Activated CD4-positive, alpha-beta T cell treated with anti-CD3 and anti-CD28 coated beads for 48 hours (primary cell): ENCODE results near the gene PRDM16.

ENCODE experiments used
- DNase-seq: peaks from one replicate; pipeline ENCODE4 v3.0.0-alpha.2; 2020

The PRDM16 gene

GRCh38 chr1:3290915-3291314 lies 221.9 kb downstream of the PRDM16 start:
- no peak for DNase-seq

- no peak for DNase-seq
Observed at GRCh38 chr1:3292051-3292722, 223.2 kb downstream of the PRDM16 start.

- DNase-seq = no peak
Observed at GRCh38 chr1:3292868-3293562, 224.0 kb downstream of the PRDM16 start.

GRCh38 chr1:3293563-3294080 lies 224.6 kb downstream of the PRDM16 start:
- DNase-seq = no peak

GRCh38 chr1:3294450-3294849 lies 225.4 kb downstream of the PRDM16 start:
- DNase-seq = no peak

- no peak for DNase-seq
Observed at GRCh38 chr1:3295846-3296245, 226.8 kb downstream of the PRDM16 start.

- no peak for DNase-seq
Observed at GRCh38 chr1:3296326-3296725, 227.3 kb downstream of the PRDM16 start.

GRCh38 chr1:3296826-3297225 lies 227.8 kb downstream of the PRDM16 start:
- no peak for DNase-seq

- no peak for DNase-seq
Observed at GRCh38 chr1:3297756-3298155, 228.8 kb downstream of the PRDM16 start.

GRCh38 chr1:3298197-3298596 lies 229.2 kb downstream of the PRDM16 start:
- DNase-seq = no peak

- no peak for DNase-seq
Observed at GRCh38 chr1:3304246-3304645, 235.2 kb downstream of the PRDM16 start.

- DNase-seq = no peak
Observed at GRCh38 chr1:3304692-3305091, 235.7 kb downstream of the PRDM16 start.

- DNase-seq = no peak
Observed at GRCh38 chr1:3305156-3305555, 236.2 kb downstream of the PRDM16 start.

GRCh38 chr1:3306583-3307291 lies 237.7 kb downstream of the PRDM16 start:
- no peak for DNase-seq

GRCh38 chr1:3307359-3307758 lies 238.4 kb downstream of the PRDM16 start:
- DNase-seq = no peak

- no peak for DNase-seq
Observed at GRCh38 chr1:3308053-3308452, 239.1 kb downstream of the PRDM16 start.

- no peak for DNase-seq
Observed at GRCh38 chr1:3310718-3311400, 241.9 kb downstream of the PRDM16 start.

- no peak for DNase-seq
Observed at GRCh38 chr1:3311711-3312110, 242.7 kb downstream of the PRDM16 start.

GRCh38 chr1:3312310-3312897 lies 243.4 kb downstream of the PRDM16 start:
- DNase-seq = no peak

- peak; percentile 83 for DNase-seq
Observed at GRCh38 chr1:3312898-3313575, 244.0 kb downstream of the PRDM16 start.

- DNase-seq = no peak
Observed at GRCh38 chr1:3313576-3313950, 244.6 kb downstream of the PRDM16 start.
